ENCODE measurements around the gene EIF4EBP3.

- no peak for TF ChIP-seq POLR2AphosphoS5 (IDR thresholded peaks at IDR 0.05; ENCODE audit: low read depth, low read length)
- no peak for TF ChIP-seq CTCF (IDR thresholded peaks at IDR 0.05)
- TF ChIP-seq REST (IDR thresholded peaks at IDR 0.05; ENCODE audit: low read depth, low read length): no peak
- TF ChIP-seq JUND (IDR thresholded peaks at IDR 0.05): no peak
- TF ChIP-seq GATA2 (CRISPR knock-in tag; IDR thresholded peaks at IDR 0.05): no peak
- no peak for TF ChIP-seq PBX3 (IDR thresholded peaks at IDR 0.05)
These were observed 16.1 kb downstream of the EIF4EBP3 start for GRCh38 chr5:140563596-140563995.
